ENCODE measurements around the gene TOMM40.

Gene TOMM40

GRCh38 chr19:44903602-44904425 lies 12.8 kb downstream of the TOMM40 start:
- no peaks in the 10 kb centered on the region for H3K27me3 ChIP-seq (ENCODE audit: control insufficient read depth, insufficient read depth, low read length)
- TF ChIP-seq CTCF (IDR thresholded peaks at IDR 0.05), result peak; percentile 99
- no peak overlapping the region for H3K27ac ChIP-seq
- H3K9me3 ChIP-seq (ENCODE audit: control insufficient read depth, low read length), result no peaks in the 10 kb centered on the region
- no peaks in the 10 kb centered on the region for H3K79me2 ChIP-seq
- no peak overlapping the region for H3K9ac ChIP-seq
- H3K36me3 ChIP-seq (ENCODE audit: control insufficient read depth, insufficient read depth, low read length), result no peaks in the 10 kb centered on the region
- H3K4me1 ChIP-seq, result peaks cover 4% of the 10 kb centered on the region
- peak overlapping the region; percentile 53 for H3K4me2 ChIP-seq (ENCODE audit: low read length)
- H2AFZ ChIP-seq, result no peak overlapping the region
- H3K4me3 ChIP-seq (ENCODE audit: low read depth, low read length), result no peak overlapping the region

GRCh38 chr19:44904426-44904994 lies 13.5 kb downstream of the TOMM40 start:
- Histone ChIP-seq H3K27ac (no peak overlapping the region), H3K4me1 (peaks cover 4% of the 10 kb centered on the region), H2AFZ (no peak overlapping the region), H3K4me3 (ENCODE audit: low read depth, low read length) (no peak overlapping the region), H3K4me2 (ENCODE audit: low read length) (no peak overlapping the region), H3K27me3 (ENCODE audit: control insufficient read depth, insufficient read depth, low read length) (no peaks in the 10 kb centered on the region), H3K9ac (no peak overlapping the region), H3K36me3 (ENCODE audit: control insufficient read depth, insufficient read depth, low read length) (no peaks in the 10 kb centered on the region), H3K79me2 (no peaks in the 10 kb centered on the region), H3K9me3 (ENCODE audit: control insufficient read depth, low read length) (no peaks in the 10 kb centered on the region)
- no peak for TF ChIP-seq CTCF (IDR thresholded peaks at IDR 0.05)

DNA sequence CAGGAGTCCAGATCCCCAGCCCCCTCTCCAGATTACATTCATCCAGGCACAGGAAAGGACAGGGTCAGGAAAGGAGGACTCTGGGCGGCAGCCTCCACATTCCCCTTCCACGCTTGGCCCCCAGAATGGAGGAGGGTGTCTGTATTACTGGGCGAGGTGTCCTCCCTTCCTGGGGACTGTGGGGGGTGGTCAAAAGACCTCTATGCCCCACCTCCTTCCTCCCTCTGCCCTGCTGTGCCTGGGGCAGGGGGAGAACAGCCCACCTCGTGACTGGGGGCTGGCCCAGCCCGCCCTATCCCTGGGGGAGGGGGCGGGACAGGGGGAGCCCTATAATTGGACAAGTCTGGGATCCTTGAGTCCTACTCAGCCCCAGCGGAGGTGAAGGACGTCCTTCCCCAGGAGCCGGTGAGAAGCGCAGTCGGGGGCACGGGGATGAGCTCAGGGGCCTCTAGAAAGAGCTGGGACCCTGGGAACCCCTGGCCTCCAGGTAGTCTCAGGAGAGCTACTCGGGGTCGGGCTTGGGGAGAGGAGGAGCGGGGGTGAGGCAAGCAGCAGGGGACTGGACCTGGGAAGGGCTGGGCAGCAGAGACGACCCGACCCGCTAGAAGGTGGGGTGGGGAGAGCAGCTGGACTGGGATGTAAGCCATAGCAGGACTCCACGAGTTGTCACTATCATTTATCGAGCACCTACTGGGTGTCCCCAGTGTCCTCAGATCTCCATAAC lies 14.5 kb downstream of the TOMM40 start, which contains the start of gene APOE:
APOE (plus strand) TSS at position 360 of the 724 bp plus-strand sequence. CDS start 829 bp downstream, outside the sequence.
- H3K27me3 ChIP-seq (ENCODE audit: control insufficient read depth, insufficient read depth, low read length), result no peaks in the 10 kb centered on the region
- H3K4me1 ChIP-seq, result peaks cover 4% of the 10 kb centered on the region
- H3K4me3 ChIP-seq (ENCODE audit: low read depth, low read length), result peak within 1 kb of the TSS; percentile 50
- no peak for TF ChIP-seq CTCF (IDR thresholded peaks at IDR 0.05)
- H3K36me3 ChIP-seq (ENCODE audit: control insufficient read depth, insufficient read depth, low read length), result no peaks in the 10 kb centered on the region
- H3K4me2 ChIP-seq (ENCODE audit: low read length), result peak within 1 kb of the TSS; percentile 64
- no peaks in the 10 kb centered on the region for H3K79me2 ChIP-seq
- H3K9ac ChIP-seq, result no peak within 1 kb of the TSS
- no peaks in the 10 kb centered on the region for H3K9me3 ChIP-seq (ENCODE audit: control insufficient read depth, low read length)
- no peak within 1 kb of the TSS for H3K27ac ChIP-seq
- peak within 1 kb of the TSS; percentile 20 for H2AFZ ChIP-seq

DNA sequence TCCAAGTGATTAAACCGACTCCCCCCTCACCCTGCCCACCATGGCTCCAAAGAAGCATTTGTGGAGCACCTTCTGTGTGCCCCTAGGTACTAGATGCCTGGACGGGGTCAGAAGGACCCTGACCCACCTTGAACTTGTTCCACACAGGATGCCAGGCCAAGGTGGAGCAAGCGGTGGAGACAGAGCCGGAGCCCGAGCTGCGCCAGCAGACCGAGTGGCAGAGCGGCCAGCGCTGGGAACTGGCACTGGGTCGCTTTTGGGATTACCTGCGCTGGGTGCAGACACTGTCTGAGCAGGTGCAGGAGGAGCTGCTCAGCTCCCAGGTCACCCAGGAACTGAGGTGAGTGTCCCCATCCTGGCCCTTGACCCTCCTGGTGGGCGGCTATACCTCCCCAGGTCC lies 16.6 kb downstream of the TOMM40 start:
- Histone ChIP-seq H3K4me1 (peaks cover 4% of the 10 kb centered on the region), H3K27me3 (ENCODE audit: control insufficient read depth, insufficient read depth, low read length) (no peaks in the 10 kb centered on the region), H3K9me3 (ENCODE audit: control insufficient read depth, low read length) (no peaks in the 10 kb centered on the region), H3K4me2 (ENCODE audit: low read length) (no peak overlapping the region), H3K36me3 (ENCODE audit: control insufficient read depth, insufficient read depth, low read length) (no peaks in the 10 kb centered on the region), H3K4me3 (ENCODE audit: low read depth, low read length) (no peak overlapping the region), H3K27ac (no peak overlapping the region), H3K79me2 (no peaks in the 10 kb centered on the region), H3K9ac (no peak overlapping the region), H2AFZ (no peak overlapping the region)
- TF ChIP-seq CTCF (IDR thresholded peaks at IDR 0.05), result no peak
